WTC11 (cell line): ENCODE measurements around the gene C1orf198. TPM values are rescaled to one million over a fixed set of nuclear protein-coding genes. Genes with fewer than 3 reads are reported as not detected.

Source experiments
- ATF6 ChIP-seq: sonication (generic); formaldehyde crosslinking; IDR thresholded peaks from 2 replicates; pipeline ENCODE4 v1.8.1; 2023; ENCODE audit warnings: mild to moderate bottlenecking, missing genetic modification reagents
- GABPB1 ChIP-seq: sonication (generic); formaldehyde crosslinking; IDR thresholded peaks from 2 replicates; pipeline ENCODE4 v1.8.1; 2023; ENCODE audit warnings: mild to moderate bottlenecking, missing genetic modification reagents
- NR2C2 ChIP-seq: sonication (generic); formaldehyde crosslinking; IDR thresholded peaks from 2 replicates; pipeline ENCODE4 v1.8.0; 2022; ENCODE audit warnings: mild to moderate bottlenecking, missing genetic modification reagents
- ZNF263 ChIP-seq: sonication (generic); formaldehyde crosslinking; IDR thresholded peaks from 2 replicates; pipeline ENCODE4 v1.8.1; 2022; ENCODE audit warnings: low read depth, mild to moderate bottlenecking, moderate library complexity, missing genetic modification reagents
- ZNF281 ChIP-seq: sonication (generic); formaldehyde crosslinking; IDR thresholded peaks from 2 replicates; pipeline ENCODE4 v1.8.0; 2023; ENCODE audit warnings: mild to moderate bottlenecking, missing genetic modification reagents
- total RNA-seq: library from RNA; stranded (reverse); gene quantifications from 3 replicates; pipeline ENCODE4 v1.2.3, GENCODE V29; 2021

The C1orf198 gene
- total RNA-seq, 1 experiment from 2014 or later = 26.9 TPM

- TF ChIP-seq ZNF281 (CRISPR knock-in tag) (no peak), ZNF263 (CRISPR knock-in tag) (no peak), NR2C2 (CRISPR knock-in tag) (no peak), GABPB1 (no peak), ATF6 (no peak)
Measured at GRCh38 chr1:230787471-230787870, 80.8 kb downstream of the C1orf198 start (continued).

Other genes with a start within 250 kb of the C1orf198 start
- gene COG2, start 226.0 kb downstream of the C1orf198 start, total RNA-seq = 30.9 to 32.0 TPM (median 31.1 TPM) in 3 replicates
- gene AGT, start 154.4 kb downstream of the C1orf198 start, total RNA-seq = 0.64 to 1.0 TPM (median 1.0 TPM) in 3 replicates
- 0.16 TPM in 1 of 3 replicates, not detected in the others for gene CAPN9, start 121.1 kb downstream of the C1orf198 start, total RNA-seq
- 4.4 to 7.0 TPM (median 6.2 TPM) in 3 replicates for gene TTC13, start 110.3 kb upstream of the C1orf198 start, total RNA-seq
- gene ARV1, start 110.6 kb upstream of the C1orf198 start, total RNA-seq = 9.1 to 9.7 TPM (median 9.5 TPM) in 3 replicates
- gene FAM89A, start 171.7 kb upstream of the C1orf198 start, total RNA-seq = 2.0 to 2.4 TPM (median 2.2 TPM) in 3 replicates